CD4-positive, alpha-beta T cell treated with Interferon alpha-2 for 1 hour (primary cell): ENCODE results near the gene TMEM89.
A peak's percentile ranks its signal among the peaks of the same experiment; 100 is the strongest.

ENCODE experiments used
- DNase-seq, 2 donors: peaks; one replicate each; pipeline ENCODE4 v3.0.0-alpha.2; 2020 to 2022

The TMEM89 gene

GRCh38 chr3:48609088-48610005 is 12.2 kb downstream of the TMEM89 start, which contains the start of gene UQCRC1:
UQCRC1 (minus strand) TSS chr3:48609646; CDS start chr3:48609620, 26 bp downstream.
- peak; percentile 93 to 95 for DNase-seq

GRCh38 chr3:48607519-48607918 is 14.1 kb downstream of the TMEM89 start:
- DNase-seq = no peak

GRCh38 chr3:48601622-48601994 is 20.0 kb downstream of the TMEM89 start:
- no peak for DNase-seq

GRCh38 chr3:48600711-48601621 is 20.6 kb downstream of the TMEM89 start:
- DNase-seq = no peak

GRCh38 chr3:48599509-48600285 is 21.9 kb downstream of the TMEM89 start:
- no peak for DNase-seq

- DNase-seq = no peak
Measured at GRCh38 chr3:48599077-48599501, 22.5 kb downstream of the TMEM89 start.

GRCh38 chr3:48598323-48599076 is 23.1 kb downstream of the TMEM89 start:
- DNase-seq = no peak

GRCh38 chr3:48597408-48597800 is 24.2 kb downstream of the TMEM89 start:
- DNase-seq = no peak

- no peak for DNase-seq
Measured at GRCh38 chr3:48596676-48597407, 24.7 kb downstream of the TMEM89 start.

GRCh38 chr3:48596157-48596556 is 25.4 kb downstream of the TMEM89 start:
- no peak for DNase-seq

- DNase-seq = no peak
Measured at GRCh38 chr3:48595526-48596121, 25.9 kb downstream of the TMEM89 start.

GRCh38 chr3:48595075-48595525 is 26.5 kb downstream of the TMEM89 start, which contains the start of gene COL7A1:
COL7A1 (minus strand) TSS chr3:48595329; CDS start chr3:48595159, 170 bp downstream.
- DNase-seq = no peak

- DNase-seq = no peak
Measured at GRCh38 chr3:48594417-48595049, 27.0 kb downstream of the TMEM89 start.

- DNase-seq = no peak
Measured at GRCh38 chr3:48593337-48593736, 28.2 kb downstream of the TMEM89 start.

- DNase-seq = no peak
Measured at GRCh38 chr3:48592519-48593087, 29.0 kb downstream of the TMEM89 start.

- DNase-seq = no peak
Measured at GRCh38 chr3:48591886-48592518, 29.6 kb downstream of the TMEM89 start.

- no peak for DNase-seq
Measured at GRCh38 chr3:48591436-48591835, 30.1 kb downstream of the TMEM89 start.

GRCh38 chr3:48588230-48588629 is 33.3 kb downstream of the TMEM89 start:
- DNase-seq = no peak

GRCh38 chr3:48587686-48588085 is 33.9 kb downstream of the TMEM89 start:
- no peak for DNase-seq
